ENCODE measurements around the gene ZBTB24.

DNA sequence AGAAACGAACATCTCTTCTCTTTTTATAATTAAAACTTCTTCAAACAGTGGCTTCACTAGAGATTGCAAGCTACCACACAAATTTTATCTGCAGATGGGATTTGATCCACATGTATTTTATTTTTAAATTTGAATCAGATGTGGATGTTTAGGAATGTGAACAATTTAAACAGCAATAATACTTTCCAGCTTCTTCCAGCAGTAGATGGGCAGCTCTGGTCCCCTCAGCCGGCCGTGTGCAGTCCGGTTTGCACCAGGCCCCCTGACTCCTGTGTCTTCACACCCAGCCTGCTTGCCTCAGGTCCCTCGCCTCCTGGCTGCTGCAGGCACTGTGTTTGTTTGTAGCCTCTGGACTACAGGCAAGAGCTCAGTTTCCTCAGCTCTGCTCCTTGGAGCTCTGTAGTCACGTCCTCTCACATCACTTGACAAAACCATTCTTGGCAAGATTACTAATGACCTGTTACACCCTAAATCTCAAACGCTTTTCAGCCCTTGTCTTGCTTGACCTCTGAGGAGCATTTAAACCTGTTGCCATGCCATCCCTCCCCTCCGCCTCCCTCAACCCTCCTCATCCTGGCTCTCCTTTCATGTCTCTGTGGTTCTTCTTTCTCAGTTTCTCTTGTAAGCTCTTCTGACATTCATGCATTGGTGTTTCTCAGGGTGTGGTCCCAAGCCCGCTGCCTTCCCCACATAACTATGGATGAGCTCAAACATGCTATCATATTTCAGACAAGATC is 13.2 kb upstream of the ZBTB24 start:
- TF ChIP-seq, protein P1, sequence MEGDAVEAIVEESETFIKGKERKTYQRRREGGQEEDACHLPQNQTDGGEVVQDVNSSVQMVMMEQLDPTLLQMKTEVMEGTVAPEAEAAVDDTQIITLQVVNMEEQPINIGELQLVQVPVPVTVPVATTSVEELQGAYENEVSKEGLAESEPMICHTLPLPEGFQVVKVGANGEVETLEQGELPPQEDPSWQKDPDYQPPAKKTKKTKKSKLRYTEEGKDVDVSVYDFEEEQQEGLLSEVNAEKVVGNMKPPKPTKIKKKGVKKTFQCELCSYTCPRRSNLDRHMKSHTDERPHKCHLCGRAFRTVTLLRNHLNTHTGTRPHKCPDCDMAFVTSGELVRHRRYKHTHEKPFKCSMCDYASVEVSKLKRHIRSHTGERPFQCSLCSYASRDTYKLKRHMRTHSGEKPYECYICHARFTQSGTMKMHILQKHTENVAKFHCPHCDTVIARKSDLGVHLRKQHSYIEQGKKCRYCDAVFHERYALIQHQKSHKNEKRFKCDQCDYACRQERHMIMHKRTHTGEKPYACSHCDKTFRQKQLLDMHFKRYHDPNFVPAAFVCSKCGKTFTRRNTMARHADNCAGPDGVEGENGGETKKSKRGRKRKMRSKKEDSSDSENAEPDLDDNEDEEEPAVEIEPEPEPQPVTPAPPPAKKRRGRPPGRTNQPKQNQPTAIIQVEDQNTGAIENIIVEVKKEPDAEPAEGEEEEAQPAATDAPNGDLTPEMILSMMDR (IDR thresholded peaks at IDR 0.05 in 4 of 5, conservative IDR thresholded peaks at IDR 0.05 in 1 of 5) = no peak
- TF ChIP-seq POLR2A (IDR thresholded peaks at IDR 0.05) = no peak
